Nephron (organoid): ENCODE data around the gene COL17A1.

ENCODE experiments used
- H3K27ac Mint-ChIP-seq, 3 experiments: 2 replicates each; pipeline ENCODE4 v1.8.0; 2020; ENCODE audit warnings: mixed read lengths in 3 of 3, mild to moderate bottlenecking in 2 of 3, moderate library complexity in 1 of 3
- H3K27me3 Mint-ChIP-seq: 2 replicates; pipeline ENCODE4 v1.8.0; 2021; ENCODE audit warnings: low read depth, mild to moderate bottlenecking, moderate library complexity, mixed read lengths
- H3K36me3 Mint-ChIP-seq: 2 replicates; pipeline ENCODE4 v1.8.0; 2020; ENCODE audit warnings: low read depth, mixed read lengths
- H3K4me1 Mint-ChIP-seq: 2 replicates; pipeline ENCODE4 v1.8.0; 2020; ENCODE audit warnings: mixed read lengths
- H3K4me3 Mint-ChIP-seq, 3 experiments: 2 replicates each; pipeline ENCODE4 v1.8.0; 2020; ENCODE audit warnings: mild to moderate bottlenecking in 3 of 3, mixed read lengths in 3 of 3, moderate library complexity in 2 of 3
- H3K9me3 Mint-ChIP-seq: 2 replicates; pipeline ENCODE4 v1.8.0; 2020; ENCODE audit warnings: mixed read lengths
- CTCF ChIP-seq, 3 experiments: fragments of 200-600 bp; sonication (generic); IDR thresholded peaks; one replicate each; pipeline ENCODE4 v1.5.0; 2021; ENCODE audit warnings: antibody characterized with exemption in 3 of 3; ENCODE audit not compliant: unreplicated experiment in 3 of 3

Gene COL17A1

GRCh38 chr10:104018471-104018870 lies 67.2 kb downstream of the COL17A1 start:
- H3K36me3 Mint-ChIP-seq, result peaks cover 55% of the 10 kb centered on the region
- no peaks in the 10 kb centered on the region for H3K4me1 Mint-ChIP-seq
- H3K27me3 Mint-ChIP-seq, result no peaks in the 10 kb centered on the region
- H3K9me3 Mint-ChIP-seq, result no peaks in the 10 kb centered on the region
- no peak overlapping the region for H3K27ac Mint-ChIP-seq
- no peak for TF ChIP-seq CTCF (IDR thresholded peaks at IDR 0.05; ENCODE audit: unreplicated experiment in 3 of 3)
- H3K4me3 Mint-ChIP-seq, result no peak overlapping the region

- no peaks in the 10 kb centered on the region for H3K4me1 Mint-ChIP-seq
- H3K27ac Mint-ChIP-seq, result no peak overlapping the region
- H3K36me3 Mint-ChIP-seq, result peaks cover 46% of the 10 kb centered on the region
- H3K4me3 Mint-ChIP-seq, result no peak overlapping the region
- no peak for TF ChIP-seq CTCF (IDR thresholded peaks at IDR 0.05; ENCODE audit: unreplicated experiment in 3 of 3)
- no peaks in the 10 kb centered on the region for H3K9me3 Mint-ChIP-seq
- H3K27me3 Mint-ChIP-seq, result no peaks in the 10 kb centered on the region
Observed at GRCh38 chr10:104016661-104017060, 69.0 kb downstream of the COL17A1 start.

- no peak for TF ChIP-seq CTCF (IDR thresholded peaks at IDR 0.05; ENCODE audit: unreplicated experiment in 3 of 3)
- Mint-ChIP-seq H3K27me3 (no peaks in the 10 kb centered on the region), H3K27ac (no peak overlapping the region), H3K4me1 (no peaks in the 10 kb centered on the region), H3K36me3 (peaks cover 34% of the 10 kb centered on the region), H3K9me3 (no peaks in the 10 kb centered on the region), H3K4me3 (no peak overlapping the region)
Observed at GRCh38 chr10:104014176-104014575, 71.5 kb downstream of the COL17A1 start.

GRCh38 chr10:104013489-104013888 lies 72.2 kb downstream of the COL17A1 start:
- H3K4me3 Mint-ChIP-seq, result no peak overlapping the region
- no peaks in the 10 kb centered on the region for H3K27me3 Mint-ChIP-seq
- peaks cover 29% of the 10 kb centered on the region for H3K36me3 Mint-ChIP-seq
- no peak overlapping the region for H3K27ac Mint-ChIP-seq
- no peaks in the 10 kb centered on the region for H3K4me1 Mint-ChIP-seq
- TF ChIP-seq CTCF (IDR thresholded peaks at IDR 0.05; ENCODE audit: unreplicated experiment in 3 of 3), result no peak
- no peaks in the 10 kb centered on the region for H3K9me3 Mint-ChIP-seq

- Mint-ChIP-seq H3K27me3 (no peaks in the 10 kb centered on the region), H3K27ac (no peak overlapping the region), H3K4me1 (no peaks in the 10 kb centered on the region), H3K4me3 (no peak overlapping the region), H3K9me3 (no peaks in the 10 kb centered on the region), H3K36me3 (peaks cover 22% of the 10 kb centered on the region)
- no peak for TF ChIP-seq CTCF (IDR thresholded peaks at IDR 0.05; ENCODE audit: unreplicated experiment in 3 of 3)
Observed at GRCh38 chr10:104011904-104012303, 73.8 kb downstream of the COL17A1 start.

- H3K27ac Mint-ChIP-seq, result no peak overlapping the region
- no peak for TF ChIP-seq CTCF (IDR thresholded peaks at IDR 0.05; ENCODE audit: unreplicated experiment in 3 of 3)
- peaks cover 49% of the 10 kb centered on the region for H3K36me3 Mint-ChIP-seq
- no peaks in the 10 kb centered on the region for H3K27me3 Mint-ChIP-seq
- no peaks in the 10 kb centered on the region for H3K9me3 Mint-ChIP-seq
- H3K4me1 Mint-ChIP-seq, result no peaks in the 10 kb centered on the region
- no peak overlapping the region for H3K4me3 Mint-ChIP-seq
Observed at GRCh38 chr10:104005172-104005863, 80.4 kb downstream of the COL17A1 start.
